Endothelial cell of hepatic sinusoid (primary cell): ENCODE measurements around the gene ZNF722.
"Not testable (repeated sequence)": the region's sequence is repeated elsewhere in the genome, so short reads cannot be mapped to it uniquely, and the experiment has no call there.

ENCODE experiments used
- in situ Hi-C: cut with HindIII; loops from 2 replicates; pipeline ENCODE4 v1.10.0; 2017; ENCODE audit warnings: low sequenced_read_pairs

ZNF722 gene

DNA sequence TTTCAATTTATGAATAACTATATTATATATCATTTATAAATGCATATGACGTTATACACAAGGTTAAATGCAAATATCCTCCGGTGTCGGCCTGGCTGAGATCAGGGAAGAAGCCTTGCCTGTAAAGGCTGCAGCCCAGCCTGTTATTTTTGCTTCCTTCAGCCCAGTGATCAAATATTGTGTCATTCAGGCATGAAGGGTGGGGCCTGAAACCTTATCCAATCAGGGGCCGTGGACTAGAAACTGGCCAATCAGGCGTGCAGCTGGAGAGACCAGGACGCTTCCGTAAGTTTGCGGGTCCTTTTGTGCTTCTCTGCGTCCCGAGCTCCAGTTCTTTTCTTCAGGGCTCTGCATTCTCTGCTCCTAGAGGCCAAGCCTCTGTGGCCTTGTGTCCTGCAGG is at the start of gene ZNF722:
ZNF722 (plus strand) TSS at position 301 of the 400 bp plus-strand sequence. CDS start 113 bp downstream, outside the sequence.
- in situ Hi-C loops = no loop called here

DNA sequence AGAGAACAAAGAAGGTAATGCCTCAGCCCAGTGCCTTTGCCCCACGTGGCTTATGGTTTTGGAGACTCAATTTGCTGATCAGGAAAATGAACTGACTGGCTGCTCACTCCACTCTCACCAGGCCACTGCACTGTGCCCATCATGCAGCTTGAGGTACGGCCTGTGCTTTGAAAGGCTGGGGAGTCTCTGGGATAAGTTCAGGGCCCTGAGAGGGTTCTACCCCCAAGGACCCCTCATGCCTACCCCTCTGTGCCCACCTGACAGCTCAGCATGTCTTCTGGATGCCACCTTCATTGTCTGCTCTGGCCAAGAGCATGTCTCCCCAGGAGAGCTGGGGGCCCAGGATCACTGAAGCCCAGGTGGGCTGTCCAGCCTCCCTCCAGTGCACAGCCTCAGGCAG is 45.5 kb upstream of the ZNF722 start:
- in situ Hi-C loops = no loop called here

DNA sequence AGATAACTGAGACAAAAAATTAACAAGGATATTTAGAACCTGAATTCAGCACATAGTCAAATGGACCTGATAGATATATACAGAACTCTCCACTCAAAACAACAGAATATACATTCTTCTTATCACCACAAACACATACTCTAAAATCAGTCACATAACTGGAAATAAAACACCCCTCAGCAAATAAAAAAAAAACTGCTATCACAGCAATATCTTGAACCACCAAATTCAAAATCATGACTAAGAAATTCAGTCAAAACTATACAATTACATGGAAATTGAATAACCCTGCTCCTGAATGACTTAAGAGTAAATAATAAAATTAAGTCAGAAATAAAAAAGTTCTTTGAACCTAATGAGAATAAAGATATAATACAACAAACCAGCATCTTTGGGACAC is 30.0 kb upstream of the ZNF722 start:
- in situ Hi-C loops = no loop called here

DNA sequence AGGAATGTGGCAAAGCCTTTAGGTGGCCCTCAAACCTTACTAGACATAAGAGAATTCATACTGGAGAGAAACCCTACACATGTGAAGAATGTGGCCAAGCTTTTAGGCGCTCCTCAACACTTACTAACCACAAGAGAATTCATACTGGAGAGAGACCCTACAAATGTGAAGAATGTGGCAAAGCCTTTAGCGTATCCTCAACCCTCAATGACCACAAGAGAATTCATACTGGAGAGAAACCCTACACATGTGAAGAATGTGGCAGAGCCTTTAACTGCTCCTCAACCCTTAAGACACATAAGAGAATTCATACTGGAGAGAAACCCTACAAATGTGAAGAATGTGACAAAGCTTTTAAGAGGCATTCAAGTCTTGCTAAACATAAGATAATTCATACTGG is 16.8 kb downstream of the ZNF722 start:
- in situ Hi-C loops = not testable (repeated sequence)

DNA sequence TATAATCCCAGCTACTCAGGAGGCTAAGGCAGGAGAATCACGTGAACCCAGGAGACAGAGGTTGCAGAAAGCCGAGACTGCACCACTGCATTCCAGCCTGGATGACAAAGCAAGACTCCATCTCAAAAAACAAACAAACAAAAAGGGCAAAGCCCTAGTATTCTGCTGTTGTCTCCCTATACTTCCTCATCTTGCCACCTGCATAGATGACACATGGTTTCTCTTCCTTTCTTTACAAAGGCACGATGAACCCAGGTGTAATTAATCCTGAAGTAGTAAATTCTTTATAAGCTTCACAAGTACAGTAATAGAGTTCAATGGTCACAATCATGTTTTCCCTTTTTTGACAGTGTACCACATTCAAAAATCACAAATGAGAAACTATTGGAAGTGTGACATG is 36.7 kb downstream of the ZNF722 start:
- in situ Hi-C loops = no loop called here

DNA sequence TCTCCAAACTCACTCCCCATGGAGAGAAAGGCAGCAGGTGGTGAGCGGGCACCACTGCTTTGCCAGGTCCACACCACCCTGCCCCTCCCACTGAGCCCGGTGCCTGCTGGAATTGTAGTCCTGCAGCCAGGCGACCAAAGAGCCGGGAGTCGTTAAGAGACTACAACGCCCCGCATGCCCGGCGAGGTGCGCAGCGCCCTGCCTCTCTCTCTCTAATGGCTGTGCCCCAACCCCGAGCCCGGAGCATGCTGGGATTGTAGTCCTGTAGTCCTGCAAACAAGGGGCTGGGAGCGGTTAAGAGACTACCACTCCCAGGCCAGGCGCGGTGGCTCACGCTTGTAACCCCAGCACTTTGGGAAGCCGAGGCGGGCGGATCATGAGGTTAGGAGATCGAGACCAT is 38.4 kb downstream of the ZNF722 start:
- in situ Hi-C loops = no loop called here

DNA sequence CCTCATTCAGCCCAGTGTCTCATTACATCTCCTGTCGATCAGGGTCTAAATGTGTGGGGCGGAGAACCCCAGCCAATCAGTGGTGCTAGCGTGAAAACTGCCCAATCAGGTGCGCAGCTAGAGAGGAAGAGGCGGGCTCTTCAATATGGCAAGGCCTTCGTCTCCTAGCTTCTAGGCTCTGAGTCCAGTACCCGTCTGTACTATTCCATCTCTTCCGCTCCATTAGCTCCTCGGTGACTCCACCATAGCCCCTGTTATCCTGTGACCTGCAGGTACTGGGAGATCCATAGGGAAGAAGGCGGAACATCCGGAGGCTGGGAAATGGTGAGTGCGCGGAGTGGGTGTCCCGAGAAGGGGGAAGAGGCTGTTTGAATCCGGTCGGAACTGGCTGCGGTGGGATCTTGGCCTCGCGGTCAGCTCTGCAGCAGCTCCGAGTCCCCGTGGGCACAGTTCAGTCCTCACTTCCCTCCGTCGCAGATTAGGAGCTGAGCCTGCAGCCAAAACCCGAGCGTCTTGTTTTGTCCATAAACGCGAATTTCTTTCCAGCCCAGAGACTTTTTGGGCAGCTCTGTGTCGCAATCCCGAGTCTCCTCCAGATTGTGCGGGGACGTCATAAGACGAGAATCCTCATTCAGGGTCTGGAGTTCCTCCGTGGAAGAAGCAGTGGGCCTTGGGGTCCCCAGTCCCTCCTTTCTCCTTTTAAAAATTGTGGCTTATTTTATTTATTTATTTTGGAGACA is 46.8 kb downstream of the ZNF722 start, which contains the start of gene ZNF727:
ZNF727 (plus strand) TSS at position 134 of the 740 bp plus-strand sequence; CDS start at position 322, 188 bp downstream.
- in situ Hi-C loops = no loop called here

DNA sequence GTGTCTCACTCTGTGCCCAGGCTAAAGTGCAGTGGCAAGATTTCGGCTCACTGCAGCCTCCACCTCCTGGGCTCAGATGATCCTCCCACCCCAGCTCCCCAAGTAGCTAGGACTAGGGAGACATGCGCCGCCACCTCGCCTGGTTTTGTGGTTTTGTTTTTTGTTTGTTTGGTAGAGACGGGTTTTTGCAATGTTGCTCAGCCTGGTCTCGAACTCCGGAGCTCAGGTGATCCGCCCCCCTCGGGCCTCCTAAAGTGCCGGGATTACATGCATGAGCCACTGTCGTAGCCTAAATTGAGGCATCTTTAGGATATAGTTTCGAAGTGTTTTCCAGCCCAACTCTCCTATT is 47.4 kb downstream of the ZNF722 start:
- in situ Hi-C loops = no loop called here
